Effector memory CD4-positive, alpha-beta T cell (primary cell): ENCODE results near the gene HUS1.
"Not testable (repeated sequence)": the region's sequence is repeated elsewhere in the genome, so short reads cannot be mapped to it uniquely, and the experiment has no call there.

Source experiments
- DNase-seq, 3 donors: peaks; one replicate each; pipeline ENCODE4 v3.0.0-alpha.2; 2020
- H3K27ac ChIP-seq: 2 replicates; pipeline ENCODE4 v1.7.0; 2013; ENCODE audit warnings: mild to moderate bottlenecking, low read length, moderate library complexity; ENCODE audit not compliant: insufficient read depth, poor library complexity, severe bottlenecking
- H3K27me3 ChIP-seq: replicated peaks from 2 replicates; pipeline ENCODE4 v1.7.0; 2013; ENCODE audit warnings: mild to moderate bottlenecking, low read length; ENCODE audit not compliant: insufficient read depth, control insufficient read depth, poor library complexity, severe bottlenecking
- H3K36me3 ChIP-seq: 2 replicates; pipeline ENCODE4 v1.7.0; 2013; ENCODE audit warnings: mild to moderate bottlenecking, low read length, moderate library complexity; ENCODE audit not compliant: control insufficient read depth, insufficient read depth
- H3K4me1 ChIP-seq: 2 replicates; pipeline ENCODE4 v1.7.0; 2013; ENCODE audit warnings: low read length, mild to moderate bottlenecking; ENCODE audit not compliant: control insufficient read depth, insufficient read depth, poor library complexity, severe bottlenecking
- H3K4me3 ChIP-seq: 2 replicates; pipeline ENCODE4 v1.7.0; 2013; ENCODE audit warnings: low read length, low read depth, mild to moderate bottlenecking; ENCODE audit not compliant: insufficient read depth, poor library complexity, severe bottlenecking
- H3K9me3 ChIP-seq: 2 replicates; pipeline ENCODE4 v1.7.0; 2013; ENCODE audit warnings: mild to moderate bottlenecking, low read length, moderate library complexity; ENCODE audit not compliant: control insufficient read depth

HUS1 gene

DNA sequence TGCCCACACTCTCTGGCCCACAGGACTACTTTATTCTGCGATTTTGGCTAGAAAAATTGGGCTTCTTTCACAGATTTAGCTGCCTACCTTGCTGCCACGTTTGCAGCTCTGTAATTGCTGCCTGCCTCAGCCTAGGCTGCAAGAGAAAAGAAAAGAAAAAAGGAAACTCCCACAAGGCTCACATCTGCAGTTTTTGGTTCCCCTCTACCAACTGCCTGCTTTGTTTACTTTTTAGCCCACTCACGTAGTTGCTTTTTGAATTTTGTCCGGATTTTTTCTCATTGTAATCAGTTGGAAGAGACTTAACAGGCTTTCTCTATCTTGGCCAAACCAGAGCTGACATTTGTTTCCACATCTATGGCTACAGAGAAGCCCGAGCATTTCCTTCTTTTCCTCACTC is 25.2 kb upstream of the HUS1 start:
- Histone ChIP-seq H3K36me3 (no peaks in the 10 kb centered on the region), H3K27me3 (peaks cover 4% of the 10 kb centered on the region), H3K9me3 (no peaks in the 10 kb centered on the region), H3K27ac (no peak overlapping the region), H3K4me1 (no peaks in the 10 kb centered on the region), H3K4me3 (no peak overlapping the region)
- no peak for DNase-seq

DNA sequence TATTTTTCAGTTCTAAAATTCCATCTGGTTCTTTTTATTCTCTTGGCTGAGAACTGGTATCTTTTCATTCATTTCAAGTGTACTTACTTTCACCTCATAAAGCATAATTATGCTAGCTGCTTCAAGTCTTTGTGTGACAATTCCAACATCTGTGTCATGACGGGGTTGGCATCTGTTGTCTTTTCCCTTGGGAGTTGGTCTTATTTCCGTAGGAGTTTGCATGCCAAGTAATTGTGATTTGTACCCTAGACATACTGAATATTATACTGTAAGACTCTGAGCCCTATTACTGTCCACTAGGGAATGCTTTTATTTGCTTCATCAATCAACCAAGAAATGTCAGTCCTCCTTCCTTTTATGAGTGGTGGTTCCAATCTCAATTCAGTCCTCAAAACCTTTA is 24.6 kb upstream of the HUS1 start:
- no peaks in the 10 kb centered on the region for H3K4me1 ChIP-seq
- peaks cover 4% of the 10 kb centered on the region for H3K27me3 ChIP-seq
- DNase-seq, result no peak
- no peaks in the 10 kb centered on the region for H3K9me3 ChIP-seq
- H3K36me3 ChIP-seq, result no peaks in the 10 kb centered on the region
- H3K4me3 ChIP-seq, result no peak overlapping the region
- no peak overlapping the region for H3K27ac ChIP-seq

GRCh38 chr7:48000164-48000563 is 20.7 kb upstream of the HUS1 start:
- not testable (repeated sequence) for H3K4me1 ChIP-seq, DNase-seq, H3K27ac ChIP-seq, H3K27me3 ChIP-seq, H3K36me3 ChIP-seq, H3K9me3 ChIP-seq, H3K4me3 ChIP-seq

DNA sequence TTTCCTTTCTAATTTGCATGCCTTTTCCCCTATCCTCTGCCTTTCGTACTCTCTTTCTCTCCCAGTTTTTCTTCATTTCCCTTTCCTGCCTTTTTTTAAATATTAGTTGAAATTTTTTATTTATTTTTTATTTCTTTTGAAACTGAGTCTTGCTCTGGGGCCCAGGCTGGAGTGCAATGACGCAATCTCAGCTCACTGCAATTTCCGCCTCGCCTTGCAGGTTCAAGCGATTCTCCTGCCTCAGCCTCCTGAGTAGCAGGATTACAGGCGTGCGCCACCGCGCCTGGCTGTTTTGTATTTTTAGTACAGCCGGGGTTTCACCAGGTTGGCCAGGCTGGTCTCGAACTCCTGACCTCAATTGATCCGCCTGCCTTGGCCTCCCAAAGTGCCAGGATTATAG is 20.0 kb upstream of the HUS1 start:
- H3K4me1 ChIP-seq, result no peaks in the 10 kb centered on the region
- no peaks in the 10 kb centered on the region for H3K9me3 ChIP-seq
- H3K4me3 ChIP-seq, result no peak overlapping the region
- no peak overlapping the region for H3K27ac ChIP-seq
- DNase-seq, result no peak
- no peaks in the 10 kb centered on the region for H3K27me3 ChIP-seq
- no peaks in the 10 kb centered on the region for H3K36me3 ChIP-seq

DNA sequence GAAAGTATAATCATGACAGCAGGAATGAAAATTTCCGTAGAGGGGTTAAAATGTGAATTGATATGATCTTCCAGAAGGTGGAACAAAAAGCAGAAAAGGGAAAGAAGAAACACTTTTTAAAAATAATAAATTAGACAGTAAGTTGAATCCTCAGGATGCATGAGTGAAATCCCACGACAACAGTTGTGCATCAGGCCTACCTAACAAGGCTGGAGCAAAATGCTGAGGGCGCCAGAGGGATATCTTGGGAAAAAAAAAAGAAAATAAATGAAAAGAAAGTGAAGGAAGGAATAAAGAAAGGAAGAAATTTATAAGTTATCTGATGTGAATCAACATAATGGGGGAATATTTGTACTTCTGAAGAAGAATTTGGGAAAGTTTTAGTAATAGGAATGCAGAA is 13.0 kb upstream of the HUS1 start:
- no peak for DNase-seq
- H3K27me3 ChIP-seq, result no peaks in the 10 kb centered on the region
- H3K4me1 ChIP-seq, result peaks cover 4% of the 10 kb centered on the region
- no peaks in the 10 kb centered on the region for H3K36me3 ChIP-seq
- H3K9me3 ChIP-seq, result no peaks in the 10 kb centered on the region
- H3K4me3 ChIP-seq, result no peak overlapping the region
- peak overlapping the region; percentile 54 for H3K27ac ChIP-seq

DNA sequence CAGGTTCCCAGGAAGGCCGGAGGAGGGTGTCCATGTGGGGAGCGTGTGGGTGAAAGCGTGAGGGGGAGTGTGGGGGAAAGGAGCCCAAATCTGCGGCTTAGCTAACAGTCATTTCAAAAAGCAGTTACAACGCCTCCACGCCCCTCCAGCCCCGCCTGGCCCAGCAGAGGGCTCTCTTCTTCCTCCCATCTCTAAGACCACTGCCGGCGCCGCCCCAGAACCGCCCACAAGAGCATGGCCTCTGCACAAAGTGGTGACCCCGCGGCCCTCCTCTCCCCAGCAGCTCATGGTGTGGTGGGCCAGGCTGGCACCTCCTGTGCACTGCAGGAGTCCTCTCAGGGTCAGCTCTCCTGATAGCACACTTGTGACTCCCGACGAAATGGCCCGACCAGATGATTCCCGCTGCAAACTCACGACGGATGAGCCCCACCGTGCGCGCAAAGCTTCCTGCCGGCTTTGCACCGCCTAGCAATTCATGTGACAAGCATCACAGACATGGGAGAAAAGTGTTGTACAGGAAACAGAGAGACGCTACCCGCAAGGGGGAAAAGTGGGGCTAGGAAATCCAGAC is 12.4 kb upstream of the HUS1 start:
- H3K9me3 ChIP-seq, result no peaks in the 10 kb centered on the region
- H3K4me1 ChIP-seq, result peaks cover 4% of the 10 kb centered on the region
- peak overlapping the region; percentile 55 for H3K4me3 ChIP-seq
- peak; percentile 61 to 69 (median 68) for DNase-seq
- H3K27me3 ChIP-seq, result no peaks in the 10 kb centered on the region
- no peaks in the 10 kb centered on the region for H3K36me3 ChIP-seq
- peak overlapping the region; percentile 54 for H3K27ac ChIP-seq

DNA sequence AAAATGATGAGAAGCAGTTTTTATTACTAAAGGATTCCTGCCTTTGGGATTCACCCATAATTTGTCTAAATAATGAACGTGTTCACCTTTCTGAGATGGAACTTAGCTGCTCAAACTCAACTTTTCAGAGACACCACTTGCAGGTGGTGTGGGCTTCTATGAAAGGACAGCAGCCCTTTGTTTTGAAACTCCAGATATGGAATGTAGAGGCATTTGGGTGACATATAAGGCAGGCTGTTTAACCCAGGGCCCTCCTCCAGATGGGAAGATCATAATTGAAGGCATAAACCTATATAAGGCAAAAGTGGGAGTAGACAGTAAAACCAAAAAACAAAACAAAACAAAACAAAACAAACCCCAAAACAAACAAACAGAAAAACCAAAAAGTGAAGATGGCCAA is 11.9 kb upstream of the HUS1 start:
- H3K27me3 ChIP-seq, result no peaks in the 10 kb centered on the region
- H3K9me3 ChIP-seq, result no peaks in the 10 kb centered on the region
- no peaks in the 10 kb centered on the region for H3K36me3 ChIP-seq
- DNase-seq, result no peak
- H3K27ac ChIP-seq, result peak overlapping the region; percentile 54
- peaks cover 4% of the 10 kb centered on the region for H3K4me1 ChIP-seq
- H3K4me3 ChIP-seq, result peak overlapping the region; percentile 55

DNA sequence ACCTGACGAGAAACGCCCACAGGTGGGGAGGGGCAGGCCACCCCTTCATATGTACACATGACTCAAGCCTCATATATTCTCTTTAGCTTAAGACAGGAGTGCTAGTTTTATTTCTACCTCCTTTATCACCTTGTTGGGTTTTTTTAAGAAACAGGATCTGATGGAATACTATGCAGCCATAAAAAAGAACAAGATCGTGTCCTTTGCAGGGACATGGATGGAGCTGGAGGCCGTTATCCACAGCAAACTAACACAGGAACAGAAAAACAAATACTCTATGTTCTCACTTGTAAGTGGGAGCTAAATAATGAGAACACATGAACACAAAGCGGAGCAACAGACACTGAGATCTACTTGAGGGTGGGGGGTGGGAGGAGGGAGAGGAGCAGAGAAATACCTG is 11.2 kb upstream of the HUS1 start:
- H3K9me3 ChIP-seq, result no peaks in the 10 kb centered on the region
- no peak overlapping the region for H3K27ac ChIP-seq
- peaks cover 4% of the 10 kb centered on the region for H3K4me1 ChIP-seq
- DNase-seq, result no peak
- H3K36me3 ChIP-seq, result no peaks in the 10 kb centered on the region
- H3K4me3 ChIP-seq, result no peak overlapping the region
- no peaks in the 10 kb centered on the region for H3K27me3 ChIP-seq

- not testable (repeated sequence) for H3K36me3 ChIP-seq, H3K27ac ChIP-seq, H3K4me1 ChIP-seq, DNase-seq, H3K27me3 ChIP-seq, H3K4me3 ChIP-seq, H3K9me3 ChIP-seq
Observed at GRCh38 chr7:47989607-47990400, 10.4 kb upstream of the HUS1 start.

GRCh38 chr7:47988496-47989386 is 9.3 kb upstream of the HUS1 start:
- Histone ChIP-seq H3K36me3 (no peaks in the 10 kb centered on the region), H3K27ac (no peak overlapping the region), H3K4me1 (peaks cover 4% of the 10 kb centered on the region), H3K4me3 (no peak overlapping the region), H3K9me3 (no peaks in the 10 kb centered on the region), H3K27me3 (no peaks in the 10 kb centered on the region)
- DNase-seq, result no peak
